ENCODE results near the gene CAMKMT.
A peak's percentile ranks its signal among the peaks of the same experiment; 100 is the strongest.

The CAMKMT gene

DNA sequence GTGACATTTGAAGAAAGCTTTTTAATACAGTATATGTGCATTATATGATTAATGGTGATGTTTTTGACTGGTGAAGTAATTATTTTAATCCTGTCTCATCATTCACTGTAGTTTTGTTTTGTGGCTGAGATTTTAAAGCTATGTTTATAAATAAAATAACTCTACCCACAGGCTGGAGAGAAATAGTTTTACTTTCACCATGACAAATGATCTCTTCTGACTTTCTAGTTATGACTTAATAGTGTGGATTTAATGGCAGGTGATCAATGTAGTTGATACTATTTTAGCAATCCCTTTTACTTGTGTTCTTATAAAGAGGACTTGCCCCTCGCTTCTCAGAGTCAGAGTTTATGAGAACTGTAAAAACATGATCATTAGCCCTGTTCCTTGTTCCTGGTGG, 290.2 kb downstream of the CAMKMT start:
- no peak for DNase-seq

DNA sequence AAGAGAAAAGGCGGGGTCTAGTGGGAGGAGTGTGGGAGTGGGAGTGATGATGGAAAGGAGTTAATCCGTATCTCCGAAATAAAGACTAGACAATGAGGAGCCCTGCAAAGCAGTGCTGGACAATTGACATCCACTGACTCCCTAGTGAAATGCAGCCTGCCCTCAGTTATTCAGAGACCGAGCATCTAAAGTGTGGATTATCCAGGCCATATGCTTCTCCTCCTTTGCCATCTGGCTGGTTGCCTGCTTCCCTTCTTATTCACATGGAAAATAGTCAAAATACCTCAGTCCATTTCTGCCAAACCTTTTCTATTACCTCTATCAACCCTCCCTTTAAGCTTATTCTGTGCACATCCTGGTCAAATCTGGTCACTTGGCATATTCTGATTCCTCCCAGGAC, 291.0 kb downstream of the CAMKMT start:
- no peak for DNase-seq

GRCh38 chr2:44655401-44655864, 293.7 kb downstream of the CAMKMT start:
- DNase-seq = no peak

DNA sequence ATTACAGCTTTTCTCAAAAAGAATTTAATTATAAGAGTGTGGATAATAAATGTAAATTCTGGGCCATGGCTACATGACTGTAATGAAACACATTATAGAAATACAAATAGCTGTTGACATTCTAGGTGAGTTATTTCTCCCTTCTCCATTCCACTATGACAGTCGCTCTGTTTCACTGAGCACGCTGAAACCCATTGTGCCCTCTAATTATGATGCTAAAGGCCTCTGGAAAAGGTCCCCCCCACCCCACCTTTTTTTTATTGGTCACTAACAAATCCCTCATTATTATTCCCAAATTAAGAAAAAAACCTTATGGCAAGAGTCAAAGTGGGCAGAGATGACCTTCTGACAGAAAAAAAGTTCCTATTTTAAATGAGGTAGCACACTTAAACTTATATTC, 294.7 kb downstream of the CAMKMT start:
- no peak for DNase-seq

DNA sequence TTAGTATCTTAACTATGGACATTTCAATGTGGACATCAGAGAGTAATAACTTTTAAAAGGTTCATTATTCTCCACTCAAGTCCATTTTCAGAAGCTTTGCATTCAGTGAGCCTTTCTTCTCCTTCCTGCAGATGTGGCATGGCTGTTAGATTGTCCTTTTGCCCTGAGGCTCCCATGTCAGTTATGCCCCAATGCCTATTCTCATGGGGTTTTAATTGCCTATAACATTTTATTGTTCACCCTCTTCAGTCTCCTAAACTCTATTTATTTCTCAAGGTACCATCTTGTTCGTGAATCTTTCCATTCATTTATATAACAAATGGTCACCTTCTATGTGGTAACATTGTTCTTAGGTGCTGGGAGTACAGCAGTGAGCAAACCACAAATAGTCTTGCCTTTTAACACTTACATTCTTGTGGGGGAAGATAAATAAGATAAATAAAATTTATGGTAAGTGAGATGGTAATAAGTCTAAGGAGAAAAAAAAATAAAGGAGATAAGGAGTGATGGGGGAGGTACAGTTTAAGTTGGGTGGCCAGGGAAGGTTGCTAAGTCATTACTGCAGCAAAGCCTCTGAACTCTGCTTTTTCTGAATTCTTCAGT, 301.8 kb downstream of the CAMKMT start:
- no peak for DNase-seq

DNA sequence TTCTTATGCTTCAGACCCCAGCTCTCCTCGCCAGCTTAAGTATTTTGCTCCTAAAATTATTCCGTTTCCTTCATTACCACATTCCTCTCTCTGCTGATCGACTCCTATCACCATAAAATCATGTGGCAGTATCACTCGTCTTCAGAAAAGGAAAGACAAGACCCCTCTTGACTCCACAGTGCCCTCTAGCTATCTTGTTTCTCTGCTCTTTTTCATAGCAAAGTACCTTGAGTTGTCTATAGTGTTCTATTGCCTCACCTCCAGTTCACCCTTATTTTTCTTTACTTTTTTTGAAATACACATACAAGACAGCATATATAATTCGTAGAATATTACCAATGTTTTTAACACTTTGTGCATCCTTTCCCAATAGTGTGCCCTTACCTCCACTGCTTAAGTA, 306.6 kb downstream of the CAMKMT start:
- no peak for DNase-seq

- no peak for DNase-seq
These were observed 309.5 kb downstream of the CAMKMT start for GRCh38 chr2:44671276-44671675.

DNA sequence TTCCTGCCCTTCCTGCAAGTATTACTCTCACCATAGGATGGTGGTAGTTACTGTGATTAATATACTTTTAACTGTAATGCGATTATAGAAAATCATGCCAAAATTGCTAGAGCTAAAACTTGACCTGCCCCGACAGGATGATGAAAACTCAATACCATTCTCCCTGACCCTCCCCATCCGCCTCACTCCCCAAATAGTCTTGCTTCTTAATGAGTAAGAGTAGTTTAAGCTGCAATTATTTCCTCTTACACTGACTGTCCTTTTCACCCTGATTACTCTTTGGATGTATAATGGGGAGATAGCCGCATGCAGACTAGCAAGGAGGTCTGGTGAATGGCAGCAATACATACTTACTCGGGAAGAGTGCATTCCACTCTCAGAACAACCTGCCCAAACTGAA, 310.2 kb downstream of the CAMKMT start:
- DNase-seq = no peak

DNA sequence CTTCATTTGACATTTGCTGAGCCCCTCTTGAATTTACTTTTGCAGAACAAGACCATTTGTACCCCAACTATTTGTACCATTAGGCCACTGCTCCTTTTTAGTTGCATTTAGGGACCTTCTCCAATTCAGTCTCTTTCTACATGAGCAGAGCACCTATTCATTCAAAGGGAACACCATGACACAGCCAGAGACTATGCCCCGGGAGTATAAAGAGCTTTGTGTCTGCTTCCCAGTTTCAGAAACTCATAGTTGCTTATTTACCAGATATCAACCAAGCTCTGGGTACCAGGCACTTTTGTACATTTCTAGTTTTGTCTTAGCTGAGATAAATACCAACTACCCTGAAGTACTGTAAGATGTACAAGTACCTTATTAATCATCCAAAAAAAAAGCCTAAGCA, 310.7 kb downstream of the CAMKMT start:
- DNase-seq = no peak

DNA sequence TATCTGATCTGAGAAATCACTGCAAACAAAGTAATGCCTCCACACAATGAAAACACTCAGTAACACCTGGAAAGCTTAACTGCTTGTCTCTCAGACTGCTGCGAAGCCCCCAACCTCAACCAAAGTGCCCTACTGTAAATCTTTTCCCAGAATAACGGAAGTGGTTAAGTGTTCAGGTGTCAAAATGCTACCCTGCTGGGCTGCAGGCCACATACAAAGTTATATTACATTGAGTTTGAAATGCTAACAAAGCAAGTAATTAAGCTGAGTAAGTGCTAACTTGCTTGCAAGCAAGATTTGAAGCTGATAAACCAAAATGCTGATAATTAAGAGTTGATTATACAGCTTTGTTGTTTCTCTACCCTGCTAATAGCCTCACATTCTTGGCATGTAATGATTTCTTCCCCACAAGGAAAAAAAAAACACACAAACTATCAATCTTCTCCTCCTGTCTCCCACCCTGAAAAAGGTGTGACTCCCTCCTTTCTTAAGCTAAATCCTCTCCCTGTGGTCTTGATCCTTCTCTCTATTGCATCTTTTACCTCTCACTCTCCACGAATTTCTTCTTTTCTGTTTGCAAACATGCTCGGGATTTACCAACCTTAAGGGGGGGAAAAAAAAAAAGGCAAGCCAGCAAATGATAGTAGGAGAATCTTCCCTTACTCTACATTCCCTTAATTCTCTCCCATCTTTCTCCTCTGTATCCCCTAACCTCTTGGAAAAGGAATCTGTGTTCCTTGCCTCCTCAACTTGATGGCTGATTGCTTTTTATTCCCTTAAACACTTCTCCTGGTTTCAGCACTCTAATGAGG, 312.9 kb downstream of the CAMKMT start:
- peak; percentile 19 for DNase-seq

GRCh38 chr2:44676379-44676778, 314.6 kb downstream of the CAMKMT start:
- DNase-seq = no peak

- DNase-seq = peak; percentile 3
These were observed 317.8 kb downstream of the CAMKMT start for GRCh38 chr2:44679584-44679983.

- peak; percentile 8 for DNase-seq
These were observed 318.2 kb downstream of the CAMKMT start for GRCh38 chr2:44679990-44680389.

- DNase-seq = peak; percentile 2
These were observed 318.8 kb downstream of the CAMKMT start for GRCh38 chr2:44680424-44680971.

- peak; percentile 6 for DNase-seq
These were observed 319.3 kb downstream of the CAMKMT start for GRCh38 chr2:44680983-44681531.

DNA sequence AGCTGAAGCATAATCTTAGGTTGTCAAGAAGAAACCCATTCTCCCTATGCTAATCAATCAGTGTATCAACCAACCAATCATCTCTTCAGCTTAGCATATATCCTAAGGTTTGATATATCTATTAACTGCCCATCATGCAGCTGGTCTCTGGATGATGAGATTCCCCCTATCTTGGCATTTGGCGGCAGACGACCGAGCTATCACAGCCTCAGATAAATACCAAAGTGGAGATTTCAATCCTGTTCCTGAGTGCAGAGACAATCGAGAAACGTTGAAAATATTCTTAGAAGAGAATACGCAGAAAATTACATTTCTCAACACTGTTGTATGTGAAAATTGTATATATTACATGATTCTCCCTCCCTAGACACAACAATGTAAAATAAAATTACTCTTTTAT, 320.7 kb downstream of the CAMKMT start:
- no peak for DNase-seq

DNA sequence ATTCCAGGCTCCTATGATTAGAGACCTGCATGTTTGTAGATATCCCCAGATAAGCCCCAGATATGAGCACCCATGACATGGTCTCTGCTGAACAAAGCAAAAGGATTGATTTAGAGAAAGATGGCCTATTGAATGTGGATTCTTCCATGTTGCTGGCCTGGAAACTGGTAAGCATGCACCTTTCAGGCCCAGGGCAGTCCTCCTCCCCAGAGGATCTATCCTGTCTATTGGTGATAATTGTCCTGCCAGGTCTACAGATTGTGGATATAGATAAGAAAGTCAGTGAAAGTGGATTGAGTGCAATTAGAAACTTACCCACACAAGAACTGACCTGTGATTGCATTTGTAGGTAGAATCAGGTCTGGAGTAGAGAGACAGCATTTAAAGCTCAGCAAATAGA, 322.8 kb downstream of the CAMKMT start:
- no peak for DNase-seq

DNA sequence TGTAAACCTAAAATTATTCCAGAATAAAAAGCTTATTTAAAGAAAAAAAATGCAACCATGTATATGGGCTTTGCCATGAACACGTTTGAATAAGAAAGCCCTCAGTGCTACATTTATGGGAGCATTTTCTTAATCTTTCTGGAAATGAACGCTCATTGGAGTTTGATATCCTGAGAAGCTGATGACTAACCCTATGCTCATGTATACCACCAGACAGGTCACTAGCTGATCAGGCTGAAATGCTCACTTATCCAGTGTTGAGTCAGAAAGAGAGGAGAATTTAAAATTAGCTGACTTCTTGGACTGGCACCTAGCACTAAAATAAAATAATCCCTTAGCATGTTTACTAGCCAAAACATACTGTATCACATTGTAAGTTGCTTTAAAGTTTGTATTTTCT, 324.8 kb downstream of the CAMKMT start:
- no peak for DNase-seq

GRCh38 chr2:44687686-44688455, 326.1 kb downstream of the CAMKMT start:
- no peak for DNase-seq

- no peak for DNase-seq
These were observed 326.8 kb downstream of the CAMKMT start for GRCh38 chr2:44688456-44689124.

DNA sequence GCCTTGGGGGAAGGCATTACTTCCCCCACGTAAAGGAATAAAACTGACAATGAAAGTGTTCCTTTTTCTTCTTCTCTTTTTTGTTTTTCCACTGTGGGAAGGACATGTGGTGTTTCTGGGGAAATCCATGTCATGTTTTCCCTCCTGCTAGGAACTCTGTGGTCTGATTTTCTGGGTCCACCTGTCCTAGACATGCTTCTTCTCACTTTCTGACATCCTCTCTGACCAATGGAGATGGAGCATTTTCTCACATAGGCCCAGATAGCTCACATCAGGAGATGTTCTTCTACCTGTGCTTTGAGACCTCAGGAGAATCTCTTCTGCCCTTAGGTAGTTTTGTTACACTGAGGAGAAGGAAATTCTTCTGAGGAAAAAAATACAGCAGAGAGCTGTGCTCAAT, 327.8 kb downstream of the CAMKMT start:
- DNase-seq = no peak

GRCh38 chr2:44691174-44691785, 329.5 kb downstream of the CAMKMT start:
- no peak for DNase-seq
